BJ (cell line): Measurements from ENCODE around the gene ZCCHC24. TPM values are rescaled to one million over a fixed set of nuclear protein-coding genes. Genes with fewer than 3 reads are reported as not detected.

Experiments used
- CTCF ChIA-PET: fragments of 350-600 bp; formaldehyde crosslinking; extraction: SDS; loops from one replicate; lab custom pipeline; 2021; ENCODE audit warnings: antibody characterized with exemption, inconsistent platforms; lab: Yijun Ruan, JAX
- POLR2A ChIA-PET: fragments of 300-600 bp; sonication (Branson Sonifier 250); formaldehyde crosslinking; extraction: SDS; loops from one replicate; lab custom pipeline; 2021; ENCODE audit warnings: antibody characterized with exemption; lab: Charles Lee
- DNase-seq: peaks from one replicate; pipeline ENCODE4 v3.0.0-alpha.2; 2011; ENCODE audit warnings: low read depth
- H3K27me3 ChIP-seq: 2 replicates; pipeline ENCODE4 v1.6.0; 2011; ENCODE audit warnings: low read length; ENCODE audit not compliant: control insufficient read depth, insufficient read depth
- H3K36me3 ChIP-seq: 2 replicates; pipeline ENCODE4 v1.5.1; 2011; ENCODE audit warnings: low read length; ENCODE audit not compliant: control insufficient read depth, insufficient read depth
- H3K4me3 ChIP-seq: 2 replicates; pipeline ENCODE4 v1.5.1; 2011; ENCODE audit warnings: low read depth, mild to moderate bottlenecking, control low read depth, low read length
- polyA plus RNA-seq: library from polyadenylated mRNA; depleted of rRNA; stranded (reverse); fragments of >200 nt; gene quantifications from 2 replicates; pipeline ENCODE4 v1.2.3, GENCODE V29; 2011
- TF ChIP-seq, protein P1 (sequence below): IDR thresholded peaks from 2 replicates; pipeline ENCODE4 v1.5.1; 2011; ENCODE audit warnings: low read depth, mild to moderate bottlenecking, control low read depth, inconsistent platforms, low read length, moderate library complexity; ENCODE audit not compliant: insufficient read depth

The ZCCHC24 gene
- polyA plus RNA-seq, 1 experiment, result 49.1 TPM

DNA sequence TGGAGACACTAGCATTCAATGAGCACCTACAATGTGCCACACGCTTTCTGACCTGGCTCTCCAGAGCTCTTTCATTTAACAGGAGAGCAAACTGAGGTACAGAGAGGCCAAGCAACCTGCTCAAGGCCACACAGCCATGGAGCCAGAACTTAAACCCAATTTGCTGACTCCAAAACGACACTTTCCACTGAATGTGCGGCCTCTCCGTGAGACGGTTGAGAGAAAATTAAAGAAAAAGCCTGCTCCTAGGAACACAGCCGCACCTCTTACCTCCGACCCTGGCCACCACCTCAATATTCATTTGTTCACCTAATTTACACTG is 42.8 kb downstream of the ZCCHC24 start:
- CTCF ChIA-PET, result interaction anchor here (0.9 kb wide), 1 partner anchor 28 kb away, joined by 3 read pairs; no protein-coding TSS in a partner anchor

DNA sequence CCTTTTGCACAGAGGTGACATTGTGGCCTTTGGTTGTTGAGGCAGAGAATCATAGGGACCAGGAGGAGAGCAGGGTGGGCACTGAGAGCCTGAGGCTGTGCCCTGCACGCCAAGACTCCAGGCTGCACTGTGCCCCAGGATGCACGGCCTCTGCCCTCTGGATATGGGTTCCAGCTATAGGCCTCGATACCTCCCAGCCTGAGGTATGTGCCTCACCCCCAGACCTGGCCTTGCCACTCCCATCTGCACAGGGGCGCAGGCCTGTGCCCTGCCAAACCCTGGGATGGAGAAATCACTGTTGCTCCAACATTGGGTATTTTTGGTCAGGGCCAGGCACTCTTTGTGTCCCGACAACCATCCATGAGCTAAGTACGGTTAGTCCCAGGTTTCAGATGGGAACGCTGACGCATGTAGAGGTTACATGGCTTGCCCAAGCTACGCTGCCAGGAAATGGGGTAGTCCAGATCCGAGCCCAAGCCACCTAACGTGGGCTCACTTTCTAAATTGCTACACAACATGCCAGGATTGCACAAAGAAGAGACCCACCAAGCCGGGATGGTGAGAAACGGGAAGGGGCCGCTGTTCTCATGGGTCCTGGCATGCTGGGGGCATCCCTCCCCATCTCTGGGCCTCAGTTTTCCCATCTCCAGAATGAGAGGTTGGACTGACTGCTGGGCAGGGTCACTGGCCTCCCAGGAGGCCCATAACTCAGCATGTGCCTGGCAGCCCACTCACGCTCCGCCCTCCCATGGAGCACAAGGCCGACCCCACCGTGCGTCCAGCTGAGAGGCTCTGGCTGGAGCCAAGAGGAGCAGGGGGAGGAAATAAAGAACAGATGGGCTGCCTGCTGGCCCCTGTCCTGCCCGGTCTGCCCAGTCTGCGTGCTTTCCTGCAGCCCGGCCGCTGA is 44.2 kb downstream of the ZCCHC24 start:
- POLR2A ChIA-PET, result interaction anchor here (0.6 kb wide), 1 partner anchor 39 kb away, joined by 10 read pairs; no protein-coding TSS in a partner anchor
- Histone ChIP-seq H3K36me3 (peaks cover 6% of the 10 kb centered on the region; the same call in 1 of the 2 replicates), H3K4me3 (no peak overlapping the region), H3K27me3 (no peaks in the 10 kb centered on the region)
- no peak for DNase-seq
- TF ChIP-seq, protein P1, sequence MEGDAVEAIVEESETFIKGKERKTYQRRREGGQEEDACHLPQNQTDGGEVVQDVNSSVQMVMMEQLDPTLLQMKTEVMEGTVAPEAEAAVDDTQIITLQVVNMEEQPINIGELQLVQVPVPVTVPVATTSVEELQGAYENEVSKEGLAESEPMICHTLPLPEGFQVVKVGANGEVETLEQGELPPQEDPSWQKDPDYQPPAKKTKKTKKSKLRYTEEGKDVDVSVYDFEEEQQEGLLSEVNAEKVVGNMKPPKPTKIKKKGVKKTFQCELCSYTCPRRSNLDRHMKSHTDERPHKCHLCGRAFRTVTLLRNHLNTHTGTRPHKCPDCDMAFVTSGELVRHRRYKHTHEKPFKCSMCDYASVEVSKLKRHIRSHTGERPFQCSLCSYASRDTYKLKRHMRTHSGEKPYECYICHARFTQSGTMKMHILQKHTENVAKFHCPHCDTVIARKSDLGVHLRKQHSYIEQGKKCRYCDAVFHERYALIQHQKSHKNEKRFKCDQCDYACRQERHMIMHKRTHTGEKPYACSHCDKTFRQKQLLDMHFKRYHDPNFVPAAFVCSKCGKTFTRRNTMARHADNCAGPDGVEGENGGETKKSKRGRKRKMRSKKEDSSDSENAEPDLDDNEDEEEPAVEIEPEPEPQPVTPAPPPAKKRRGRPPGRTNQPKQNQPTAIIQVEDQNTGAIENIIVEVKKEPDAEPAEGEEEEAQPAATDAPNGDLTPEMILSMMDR, result no peak
- CTCF ChIA-PET, result interaction anchor here (0.8 to 3.8 kb wide), 16 partner anchors 11 to 102 kb away, joined by 3 to 19 read pairs (median 5); partner anchors contain the start of gene ZCCHC24

More for the DNA sequence above, 42.8 kb downstream of the ZCCHC24 start:
- no peak for DNase-seq
- H3K27me3 ChIP-seq, result no peaks in the 10 kb centered on the region
- peaks cover 4% of the 10 kb centered on the region for H3K36me3 ChIP-seq
- TF ChIP-seq, protein P1, result no peak
- POLR2A ChIA-PET, result no interaction called here
- H3K4me3 ChIP-seq, result no peak overlapping the region

DNA sequence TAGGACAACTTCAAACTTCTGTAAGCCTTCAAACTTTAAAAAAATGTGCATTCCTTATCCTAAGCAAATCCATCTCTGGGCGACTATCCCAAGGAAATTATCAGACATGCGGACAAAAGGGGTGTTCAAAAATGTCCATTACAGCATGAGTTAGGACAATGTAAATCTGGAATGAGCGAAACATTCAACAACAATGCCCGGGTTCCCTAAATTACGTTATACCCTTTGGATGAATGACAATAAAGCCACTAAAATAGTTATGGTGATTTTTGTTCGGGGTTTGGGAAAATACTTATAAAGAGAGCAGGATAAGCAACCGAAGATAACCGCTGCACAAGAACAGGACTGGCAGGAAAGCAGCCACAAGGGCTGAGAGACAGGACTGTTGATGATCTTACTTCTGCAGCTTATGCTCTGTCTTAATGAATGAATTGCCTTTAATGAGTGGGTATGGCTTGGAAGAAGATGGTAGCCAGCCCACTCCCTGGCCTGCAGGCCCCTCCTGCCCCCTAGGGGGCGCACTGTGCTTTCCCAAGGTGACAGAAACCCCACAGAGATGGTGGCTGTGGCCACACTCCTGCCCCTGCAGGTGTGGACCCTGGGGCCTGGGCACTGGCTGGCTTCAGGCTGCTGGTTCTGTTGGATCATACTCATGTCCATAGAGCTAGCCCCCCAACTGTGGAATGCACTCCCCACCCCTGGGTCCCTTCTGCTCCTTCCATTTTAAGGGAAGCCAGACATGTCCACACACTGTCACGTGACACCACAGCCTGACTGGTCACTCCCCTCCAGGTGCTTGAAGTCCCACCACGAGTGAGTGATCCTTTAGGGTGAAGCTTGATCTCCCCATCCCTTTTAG is 45.0 kb downstream of the ZCCHC24 start:
- Histone ChIP-seq H3K4me3 (no peak overlapping the region; the same call in 1 of the 2 replicates), H3K36me3 (0 out of 2 replicates have a peak, but pooled peaks cover 6% of the 10 kb centered on the region), H3K27me3 (no peaks in the 10 kb centered on the region)
- POLR2A ChIA-PET, result interaction anchor here (0.6 kb wide), 1 partner anchor 40 kb away, joined by 10 read pairs; no protein-coding TSS in a partner anchor
- TF ChIP-seq, protein P1, result peak; percentile 79
- DNase-seq, result no peak
- CTCF ChIA-PET, result interaction anchor here (0.8 to 4.1 kb wide), 19 partner anchors 10 to 103 kb away, joined by 3 to 19 read pairs (median 5); partner anchors contain the start of gene ZCCHC24

DNA sequence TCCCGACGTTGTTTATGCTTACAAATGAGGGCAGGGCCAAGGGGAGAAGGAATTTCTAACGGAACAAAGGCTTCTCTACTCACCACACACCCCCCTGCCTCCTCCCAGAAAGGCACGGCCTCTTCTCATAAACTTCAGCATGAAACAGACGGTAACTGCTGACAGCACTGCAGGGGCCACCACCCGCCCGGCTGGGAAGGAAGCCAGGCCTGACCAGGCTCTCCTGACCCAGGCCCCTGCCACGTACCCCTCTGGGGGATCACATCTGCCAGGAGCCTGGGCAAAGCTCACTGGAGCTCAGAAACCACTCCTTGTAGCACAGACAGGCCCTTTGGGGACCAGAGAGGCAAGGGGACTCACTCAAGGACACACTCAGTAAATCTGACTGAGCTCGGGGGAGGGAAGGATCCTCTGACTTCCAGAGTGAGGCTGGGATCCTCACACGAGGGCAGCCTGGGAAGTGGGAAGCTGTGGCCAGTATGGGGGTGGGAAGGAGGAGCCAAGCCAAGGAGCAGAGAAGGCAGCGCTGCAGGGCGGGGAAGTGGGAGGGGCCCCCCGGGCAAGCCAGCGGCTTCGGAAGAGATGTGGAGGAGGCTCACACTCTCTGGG is 46.1 kb downstream of the ZCCHC24 start:
- TF ChIP-seq, protein P1, result no peak
- H3K27me3 ChIP-seq, result no peaks in the 10 kb centered on the region
- POLR2A ChIA-PET, result no interaction called here
- DNase-seq, result peak; percentile 95
- CTCF ChIA-PET, result interaction anchor here (0.9 to 4.1 kb wide), 10 partner anchors 9 to 70 kb away, joined by 3 to 19 read pairs (median 4); no protein-coding TSS in a partner anchor
- peaks cover 2% of the 10 kb centered on the region for H3K36me3 ChIP-seq
- no peak overlapping the region; the same call in 1 of the 2 replicates for H3K4me3 ChIP-seq
